Breast epithelium (tissue), 3 donors: ENCODE data around the gene CCDC127.
"Not testable (repeated sequence)": the region's sequence is repeated elsewhere in the genome, so short reads cannot be mapped to it uniquely, and the experiment has no call there.

ENCODE experiments used
- CTCF ChIP-seq, 3 donors: fragments of 450-650 bp; IDR thresholded peaks; one replicate each; pipeline ENCODE4 v1.5.1; 2016 to 2017; ENCODE audit warnings: antibody characterized with exemption in 3 of 3, mild to moderate bottlenecking in 3 of 3, moderate library complexity in 3 of 3
- POLR2A ChIP-seq: fragments of 450-650 bp; IDR thresholded peaks from one replicate; pipeline ENCODE4 v1.6.1; 2016; ENCODE audit warnings: antibody characterized with exemption, mild to moderate bottlenecking, moderate library complexity
- POLR2AphosphoS5 ChIP-seq, 3 donors: sonication (generic); formaldehyde crosslinking; IDR thresholded peaks; one replicate each; pipeline ENCODE4 v1.6.1; 2017; ENCODE audit warnings: antibody characterized with exemption in 3 of 3

- not testable (repeated sequence) for TF ChIP-seq POLR2A; CTCF (IDR thresholded peaks at IDR 0.05)
- TF ChIP-seq POLR2AphosphoS5 (IDR thresholded peaks at IDR 0.05) = peak; percentile 41 to 82 (median 48)
Observed at GRCh38 chr5:217494-218456, at the start of gene CCDC127, which contains the start of gene SDHA.
